ENCODE data around the gene GRAMD4.
"Not testable (repeated sequence)": the region's sequence is repeated elsewhere in the genome, so short reads cannot be mapped to it uniquely, and the experiment has no call there.

GRAMD4 gene

GRCh38 chr22:46637711-46638600 is 17.8 kb downstream of the GRAMD4 start:
- no peak for DNase-seq (ENCODE audit: low read depth in 2 of 2)

- no peak for DNase-seq (ENCODE audit: low read depth in 2 of 2)
Measured at GRCh38 chr22:46638601-46639431, 18.6 kb downstream of the GRAMD4 start.

- no peak for DNase-seq (ENCODE audit: low read depth in 2 of 2)
Measured at GRCh38 chr22:46639843-46640242, 19.7 kb downstream of the GRAMD4 start.

GRCh38 chr22:46640293-46641055 is 20.3 kb downstream of the GRAMD4 start:
- no peak for DNase-seq (ENCODE audit: low read depth in 2 of 2)

GRCh38 chr22:46641811-46642266 is 21.7 kb downstream of the GRAMD4 start:
- no peak for DNase-seq (ENCODE audit: low read depth in 2 of 2)

GRCh38 chr22:46642840-46643480 is 22.8 kb downstream of the GRAMD4 start:
- DNase-seq (ENCODE audit: low read depth in 2 of 2): not testable (repeated sequence)

- DNase-seq (ENCODE audit: low read depth in 2 of 2): no peak
Measured at GRCh38 chr22:46646531-46647215, 26.5 kb downstream of the GRAMD4 start.

- not testable (repeated sequence) for DNase-seq (ENCODE audit: low read depth in 2 of 2)
Measured at GRCh38 chr22:46648225-46648820, 28.1 kb downstream of the GRAMD4 start.

GRCh38 chr22:46649141-46650077 is 29.2 kb downstream of the GRAMD4 start:
- no peak for DNase-seq (ENCODE audit: low read depth in 2 of 2)

- DNase-seq (ENCODE audit: low read depth in 2 of 2): no peak
Measured at GRCh38 chr22:46650078-46650810, 30.1 kb downstream of the GRAMD4 start.

GRCh38 chr22:46651316-46651715 is 31.1 kb downstream of the GRAMD4 start:
- no peak for DNase-seq (ENCODE audit: low read depth in 2 of 2)

- DNase-seq (ENCODE audit: low read depth in 2 of 2): no peak
Measured at GRCh38 chr22:46652081-46652846, 32.1 kb downstream of the GRAMD4 start.

GRCh38 chr22:46652847-46653331 is 32.7 kb downstream of the GRAMD4 start:
- DNase-seq (ENCODE audit: low read depth in 2 of 2): no peak

- DNase-seq (ENCODE audit: low read depth in 2 of 2): no peak
Measured at GRCh38 chr22:46653596-46653995, 33.4 kb downstream of the GRAMD4 start.

GRCh38 chr22:46654426-46654825 is 34.2 kb downstream of the GRAMD4 start:
- DNase-seq (ENCODE audit: low read depth in 2 of 2): no peak

- no peak for DNase-seq (ENCODE audit: low read depth in 2 of 2)
Measured at GRCh38 chr22:46654927-46655595, 34.9 kb downstream of the GRAMD4 start.

Data from activated CD8-positive, alpha-beta memory T cell treated with anti-CD3 and anti-CD28 coated beads for 4 hours (primary cell).